NAMALWA (cell line): ENCODE results near the gene PLEKHJ1.

Source experiments
- DNase-seq: peaks from one replicate; pipeline ENCODE4 v3.0.0-alpha.2; 2015; ENCODE audit warnings: low spot score

The PLEKHJ1 gene

DNA sequence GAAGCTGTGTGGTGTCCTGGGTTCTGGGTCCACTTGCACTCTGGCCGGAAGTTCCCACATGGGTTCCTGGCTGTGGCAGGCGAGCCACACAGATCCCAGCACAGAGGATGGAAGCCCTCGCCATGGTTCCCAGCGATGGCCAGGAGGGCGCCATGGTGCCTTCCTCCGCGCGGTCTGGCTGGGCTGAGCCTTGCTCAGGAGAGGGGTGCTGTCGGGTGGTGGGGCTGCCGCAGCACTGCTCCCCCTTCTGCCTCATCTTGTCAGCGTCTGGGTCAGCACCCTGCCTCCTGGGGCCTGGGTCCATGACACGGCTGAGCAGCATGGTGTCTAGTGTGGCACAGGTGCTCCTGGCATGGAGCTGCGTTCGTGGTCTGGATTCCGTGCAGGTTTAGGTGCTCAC, 38.9 kb downstream of the PLEKHJ1 start:
- DNase-seq = no peak

DNA sequence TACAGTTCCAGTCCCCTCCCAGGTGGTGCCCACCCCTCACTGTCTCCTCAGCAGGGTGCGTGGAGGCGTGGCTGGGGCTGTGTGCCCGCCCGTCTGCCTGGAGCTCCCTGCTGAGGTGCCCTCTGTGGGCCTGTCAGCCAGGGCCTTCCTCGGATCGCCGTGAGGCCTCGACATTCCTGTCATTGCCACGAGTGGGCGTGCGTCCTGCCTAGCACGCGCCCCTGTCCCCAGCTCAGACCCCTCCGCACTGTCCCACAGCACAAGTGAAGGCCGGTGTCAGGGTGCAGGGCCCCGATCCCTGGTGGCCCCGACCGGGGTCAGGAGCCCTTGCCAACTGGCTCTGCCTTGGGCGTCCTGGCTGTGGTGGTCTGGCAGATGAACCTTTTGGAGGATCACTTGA, 40.2 kb downstream of the PLEKHJ1 start:
- no peak for DNase-seq

DNA sequence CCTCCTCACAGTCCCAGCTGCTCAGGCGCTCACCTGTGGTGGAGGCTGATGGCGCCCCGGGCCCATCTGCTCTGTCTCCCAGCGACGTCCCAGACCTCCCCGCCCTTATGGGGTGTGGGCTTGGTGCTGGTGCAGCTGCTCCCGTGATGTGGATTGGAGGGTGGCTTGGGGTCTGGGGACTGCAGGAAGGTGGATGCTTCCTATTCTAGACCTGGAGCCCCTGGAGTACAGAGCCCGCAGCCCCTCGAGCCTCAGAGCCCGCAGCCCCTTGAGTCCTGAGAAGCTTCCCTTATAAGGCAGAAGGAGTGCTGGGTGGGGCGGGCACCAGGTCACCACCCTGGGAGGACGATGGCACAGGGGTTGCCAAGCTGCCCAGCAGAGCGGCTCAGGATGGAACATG, 40.8 kb downstream of the PLEKHJ1 start:
- no peak for DNase-seq

DNA sequence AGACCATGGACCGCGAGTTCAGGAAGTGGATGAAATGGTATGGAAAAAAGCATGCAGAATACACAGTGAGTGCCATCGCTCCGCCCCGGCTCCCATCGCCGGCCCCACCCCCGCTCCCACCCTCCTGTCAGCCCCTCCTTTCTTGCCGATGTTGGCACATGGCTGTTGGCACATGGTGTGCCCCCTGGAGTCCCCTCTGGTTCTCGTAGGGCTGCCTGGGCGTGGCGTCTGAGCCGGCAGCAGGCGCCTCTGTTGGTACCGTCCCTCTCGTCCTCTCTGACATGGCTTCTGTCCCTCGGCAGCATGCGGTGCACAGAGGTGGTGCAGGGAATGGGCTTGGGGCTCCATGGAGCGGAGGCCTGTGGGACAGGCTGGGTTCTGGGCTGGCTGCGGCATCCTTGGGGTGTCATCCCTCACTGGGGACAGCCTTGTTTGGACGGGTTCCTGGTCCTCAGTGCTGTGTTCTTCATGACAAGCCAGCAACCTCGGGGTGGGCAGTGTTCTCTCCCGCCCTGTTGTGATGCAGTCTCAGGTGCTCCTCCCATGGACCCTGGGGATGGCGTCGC, 41.5 kb downstream of the PLEKHJ1 start:
- no peak for DNase-seq

DNA sequence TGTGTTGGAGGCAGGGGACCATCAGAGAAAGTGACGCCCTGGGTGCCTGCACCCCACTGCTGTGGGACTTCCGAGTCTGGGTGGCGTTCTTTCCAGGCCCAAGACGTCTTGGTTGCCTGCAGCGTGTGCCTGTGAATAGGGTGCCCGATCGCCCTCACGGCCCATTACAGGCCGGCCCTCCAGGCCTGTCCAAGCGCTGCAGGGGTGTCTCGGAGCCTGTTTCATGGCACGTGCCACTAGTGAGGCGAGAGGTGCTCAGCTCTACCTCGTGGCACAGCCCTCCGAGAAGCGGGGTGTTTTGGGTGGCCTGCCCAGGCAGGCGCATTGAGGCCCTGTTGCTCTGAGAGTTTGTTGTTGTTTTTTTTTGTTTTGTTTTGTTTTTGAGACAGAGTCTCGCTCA, 42.3 kb downstream of the PLEKHJ1 start:
- no peak for DNase-seq

DNA sequence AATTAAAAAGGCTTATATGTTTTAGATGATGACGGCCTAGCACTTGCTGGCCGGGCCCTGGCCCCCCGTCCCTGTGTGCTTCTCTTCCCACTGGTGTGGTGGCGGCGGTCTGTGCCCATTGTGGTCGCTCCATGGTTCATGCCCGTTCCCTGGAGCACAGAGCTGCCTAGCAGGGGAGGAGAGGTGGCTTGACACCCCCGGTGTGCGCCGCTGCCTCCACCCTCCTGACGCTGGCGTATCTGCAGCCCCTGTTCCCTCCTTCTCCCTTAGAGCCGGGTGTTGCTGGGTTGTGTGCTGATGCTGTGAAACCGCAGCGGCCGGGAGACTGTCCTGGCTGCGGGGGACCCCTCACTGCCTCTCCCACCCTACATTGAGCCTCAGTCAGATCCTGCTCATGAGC, 43.3 kb downstream of the PLEKHJ1 start:
- no peak for DNase-seq

DNA sequence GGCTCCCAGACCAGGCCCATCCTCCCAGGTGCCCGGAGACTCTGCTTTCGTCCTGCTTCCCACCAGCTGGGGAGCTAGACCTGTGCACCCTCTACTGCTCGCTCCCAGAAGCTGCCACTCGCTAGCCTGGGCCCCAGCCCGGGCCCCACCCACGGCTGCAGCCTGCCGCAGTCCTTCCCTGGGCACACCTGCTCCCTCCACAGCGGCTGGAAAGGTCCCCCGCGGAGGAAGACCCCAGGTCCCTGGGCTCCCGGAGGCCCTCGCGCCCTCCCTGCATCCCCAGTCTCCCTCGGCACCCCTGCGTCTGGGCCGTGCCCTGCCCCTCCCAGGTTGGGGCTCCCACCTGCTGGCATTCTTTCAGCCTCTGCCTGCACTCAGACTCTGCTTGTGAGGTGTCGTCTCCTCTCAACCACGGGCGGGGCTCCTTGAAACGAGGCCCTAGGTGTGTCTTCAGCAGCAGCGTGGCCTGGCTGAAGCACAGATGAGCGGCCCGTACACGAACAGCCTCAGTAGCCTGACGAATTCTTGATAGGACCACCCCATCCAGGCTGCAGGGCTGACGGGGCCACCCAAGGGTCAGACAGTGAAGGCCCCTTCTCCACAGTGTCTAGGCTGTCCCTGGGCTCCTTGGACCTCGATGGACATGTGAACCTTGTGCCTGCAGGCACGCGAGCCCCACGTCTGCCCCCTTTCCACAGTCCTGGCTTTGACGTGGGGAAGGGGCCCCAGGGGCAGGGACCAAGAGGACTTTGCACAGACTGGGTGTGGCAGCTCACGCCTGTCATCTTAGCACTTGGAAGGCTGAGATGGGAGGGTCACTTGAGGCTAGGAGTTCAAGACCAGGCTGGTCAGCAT, 44.4 kb downstream of the PLEKHJ1 start:
- DNase-seq = no peak

DNA sequence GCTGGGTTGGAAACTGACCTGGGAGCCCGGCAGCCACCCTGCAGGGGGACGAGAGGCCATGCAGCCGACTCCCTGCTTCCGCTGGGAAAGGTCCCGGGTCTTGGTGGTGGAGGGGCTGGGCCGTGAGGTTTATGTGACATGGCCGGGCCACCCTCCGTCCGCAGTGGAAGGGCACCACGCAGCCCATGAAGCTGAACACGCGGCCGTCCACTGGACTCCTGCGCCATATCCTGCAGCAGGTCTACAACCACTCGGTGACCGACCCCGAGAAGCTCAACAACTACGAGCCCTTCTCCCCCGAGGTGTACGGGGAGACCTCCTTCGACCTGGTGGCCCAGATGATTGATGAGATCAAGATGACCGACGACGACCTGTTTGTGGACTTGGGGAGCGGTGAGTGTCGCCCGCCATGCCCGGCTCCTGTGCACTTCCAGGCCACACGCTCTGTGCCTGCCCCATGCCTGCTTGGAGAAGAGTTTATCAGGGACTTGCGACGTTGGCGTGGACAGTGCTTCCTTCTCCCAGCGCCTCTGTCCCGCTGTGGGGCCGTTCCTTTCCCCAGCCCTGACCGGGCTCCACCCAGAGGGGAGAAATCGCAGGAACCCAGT, 45.2 kb downstream of the PLEKHJ1 start:
- DNase-seq = no peak

DNA sequence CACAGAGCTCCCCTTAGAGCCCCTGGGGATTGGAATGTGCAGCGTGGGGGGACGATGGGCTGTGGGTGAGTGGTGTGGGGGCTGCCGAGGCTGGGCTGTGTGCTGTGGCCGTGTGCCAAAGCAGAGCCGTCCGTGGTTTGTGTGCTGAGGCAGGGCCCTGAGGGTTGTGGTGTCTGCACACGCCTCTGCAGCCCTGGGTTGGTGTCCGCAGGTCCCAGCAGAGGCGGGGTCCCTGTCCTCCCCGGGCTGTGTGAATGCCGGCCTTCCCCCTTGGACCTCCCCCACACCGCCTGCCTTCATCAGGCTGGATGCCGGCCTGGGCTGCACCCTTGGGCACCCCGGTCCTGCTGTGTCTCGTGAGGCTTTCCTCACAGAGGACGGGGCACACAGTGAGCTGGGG, 46.2 kb downstream of the PLEKHJ1 start:
- no peak for DNase-seq

DNA sequence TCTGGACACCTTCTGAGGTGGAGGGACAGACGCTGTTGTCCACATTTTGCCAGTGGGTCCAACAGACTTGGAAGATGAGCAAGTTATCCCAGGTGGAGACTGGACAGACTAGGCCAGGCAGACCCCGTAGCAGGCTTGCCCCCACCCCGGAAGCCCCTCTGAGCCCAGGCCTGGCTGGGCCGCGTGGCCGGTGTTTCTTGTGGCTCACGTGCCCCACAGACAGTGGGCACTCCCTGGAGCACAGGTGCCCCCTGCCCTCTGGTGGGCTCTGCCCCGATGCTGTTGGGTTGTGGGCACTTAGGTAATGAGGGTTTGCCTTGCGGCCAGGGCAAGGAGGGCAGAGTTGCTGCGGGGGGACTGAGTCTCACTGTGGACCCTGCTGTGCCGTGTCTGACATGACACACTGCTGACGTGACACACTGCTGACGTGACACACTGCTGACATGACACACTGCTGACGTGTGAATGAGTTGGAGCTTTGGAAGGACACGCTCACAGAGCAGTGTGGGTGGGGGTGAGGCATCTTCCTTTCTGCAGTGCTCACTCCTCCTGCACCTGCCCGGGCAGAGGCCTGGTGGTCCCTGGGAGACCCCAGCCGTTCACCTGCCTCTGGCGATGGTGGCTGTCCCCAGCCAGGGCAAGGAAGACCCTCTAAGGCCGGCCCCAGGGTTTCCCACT, 47.3 kb downstream of the PLEKHJ1 start:
- DNase-seq = no peak

DNA sequence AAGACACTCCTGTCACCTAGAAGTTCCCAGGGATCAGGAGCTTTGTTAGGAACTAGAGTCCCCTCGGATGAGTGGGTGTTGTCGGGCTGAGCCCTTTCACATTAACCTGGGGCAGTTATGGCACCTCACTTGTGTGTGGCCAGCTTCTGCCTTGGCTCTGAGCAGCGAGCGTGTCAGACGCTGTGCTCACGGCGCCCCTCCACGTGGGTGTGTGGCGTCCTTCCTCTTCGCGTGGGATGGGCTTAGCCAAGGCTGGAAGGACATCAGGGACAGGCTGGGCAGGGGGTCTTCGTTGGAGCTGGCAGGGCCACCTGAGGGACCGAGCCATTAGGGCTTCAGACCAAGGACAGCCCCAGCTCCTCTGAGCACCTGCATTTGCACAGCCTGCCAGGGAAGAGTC, 49.0 kb downstream of the PLEKHJ1 start:
- no peak for DNase-seq

DNA sequence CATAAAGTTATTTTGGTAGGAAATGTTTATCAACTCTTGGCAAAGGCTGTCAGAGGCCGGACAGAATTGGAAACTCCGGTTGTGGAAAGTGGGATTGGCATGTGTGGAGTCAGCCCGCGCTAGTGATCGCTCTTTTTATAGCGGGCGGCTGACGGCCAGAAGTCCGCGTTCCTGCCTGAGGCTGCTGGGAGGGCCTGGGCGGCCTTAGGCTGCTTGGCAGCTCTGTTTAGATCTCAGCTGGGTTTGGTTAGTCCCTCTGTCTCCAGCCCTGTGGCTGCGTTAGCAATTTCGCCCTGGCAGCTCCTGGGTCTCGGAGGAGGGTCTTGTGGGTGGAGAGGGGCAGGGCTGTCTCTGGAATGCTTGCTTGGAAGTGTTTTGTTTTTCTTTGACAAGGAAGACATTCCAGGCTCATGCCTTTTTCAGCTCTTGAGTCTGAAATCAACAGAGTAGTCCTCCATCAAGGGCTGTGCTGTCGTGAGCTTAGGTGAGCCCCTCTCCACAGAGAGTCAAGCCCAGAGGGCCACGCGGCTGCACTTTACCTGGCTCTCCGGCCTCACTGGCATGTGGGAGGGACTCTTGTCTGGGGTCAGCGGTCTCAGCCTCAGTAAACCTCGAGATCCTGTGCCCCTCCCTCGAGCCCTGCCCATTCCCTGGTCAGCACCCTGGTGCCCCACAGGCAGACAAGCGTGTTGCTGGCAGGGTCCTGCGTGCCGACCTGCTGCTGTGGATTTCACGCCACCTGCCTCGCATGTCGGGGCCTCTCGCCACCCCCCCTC, 49.9 kb downstream of the PLEKHJ1 start:
- DNase-seq = no peak

DNA sequence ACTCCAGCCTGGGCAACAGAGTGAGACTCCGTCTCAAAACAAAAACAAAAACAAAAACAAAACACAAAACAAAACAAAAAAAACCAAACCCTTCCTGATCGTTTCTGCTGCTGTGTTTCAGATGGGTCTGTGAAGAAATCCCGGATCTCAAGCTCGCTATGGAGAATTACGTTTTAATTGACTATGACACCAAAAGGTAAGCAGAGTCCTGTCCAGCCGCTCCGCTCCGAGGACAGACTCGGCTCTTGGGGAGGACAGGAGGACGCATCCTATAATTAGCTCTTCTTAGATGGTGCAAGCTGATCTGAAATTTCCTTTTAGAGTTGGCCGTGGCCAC, 50.4 kb downstream of the PLEKHJ1 start:
- no peak for DNase-seq

DNA sequence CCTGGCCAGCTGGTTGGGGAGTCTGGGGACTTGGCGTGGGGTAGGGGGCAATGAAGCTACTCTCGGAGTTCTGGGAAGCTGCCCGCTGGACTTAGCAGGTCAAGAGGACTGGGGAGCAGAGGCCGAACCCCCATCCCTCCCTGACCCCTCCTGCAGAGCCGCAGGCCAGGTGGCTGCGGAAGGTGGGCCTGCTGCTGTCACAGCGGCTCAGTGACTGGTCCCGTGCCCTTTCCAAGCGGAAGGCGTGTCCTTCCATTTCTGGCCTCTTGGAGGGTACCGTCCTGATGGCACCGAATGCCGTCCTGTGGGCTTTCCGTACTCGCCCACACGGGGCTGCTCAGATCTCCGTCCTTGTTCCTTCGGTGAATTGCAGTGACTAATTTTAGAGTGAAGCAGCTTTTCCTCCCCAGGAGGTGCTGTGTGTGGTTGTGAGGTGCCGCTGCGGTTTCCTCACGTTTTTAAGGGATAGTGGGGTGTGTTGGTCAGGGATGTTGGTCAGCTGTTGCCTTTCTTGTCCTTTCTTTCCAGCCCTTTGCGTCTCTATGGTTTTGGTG, 51.6 kb downstream of the PLEKHJ1 start:
- no peak for DNase-seq
